DMS 273 treated with DMSO at 0.1 percent for 48 hours (cell line): ENCODE data around the gene GAMT.

Source experiments
- DNase-seq: peaks from one replicate; lab custom pipeline; 2025; lab: John Stamatoyannopoulos, UW

The GAMT gene

GRCh38 chr19:1399745-1400144 is 1.6 kb downstream of the GAMT start:
- no peak for DNase-seq

DNA sequence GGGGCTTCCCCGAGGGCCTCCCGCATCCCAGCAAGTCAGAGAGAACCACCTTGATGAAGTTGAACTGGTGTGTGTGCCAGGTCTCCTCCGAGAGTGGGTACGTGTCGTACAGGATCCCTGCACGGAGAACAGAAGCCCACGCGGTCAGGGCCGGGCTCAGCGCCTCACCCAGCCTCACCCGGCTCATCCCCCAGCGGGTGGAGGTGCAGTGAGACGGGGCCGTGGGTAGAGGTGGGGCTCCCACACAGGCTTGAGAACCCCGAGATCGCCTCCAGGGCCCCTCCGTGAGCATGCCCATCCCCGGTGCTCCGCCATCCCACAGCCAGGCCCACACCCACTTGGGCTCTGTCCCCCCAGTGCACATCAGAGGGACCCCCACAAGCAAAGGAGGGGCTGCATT is 2.3 kb downstream of the GAMT start:
- no peak for DNase-seq

DNA sequence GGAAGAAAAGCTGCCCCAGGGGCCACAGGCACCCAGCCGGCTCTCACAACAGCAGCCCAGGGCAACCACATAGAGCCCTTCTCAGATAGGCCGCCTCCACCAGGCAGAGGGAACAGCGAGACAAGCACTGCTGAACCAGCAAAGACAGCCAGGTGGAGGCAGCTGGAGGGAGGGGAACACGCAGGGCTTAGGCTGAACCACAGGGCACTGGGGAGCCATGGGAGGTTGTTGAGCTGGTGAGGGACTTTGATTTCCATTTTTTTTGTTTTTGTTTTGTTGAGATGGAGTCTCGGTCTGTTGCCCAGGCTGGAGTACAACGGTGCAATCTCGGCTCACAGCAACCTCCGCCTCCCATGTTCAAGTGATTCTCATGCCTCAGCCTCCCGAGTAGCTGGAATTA is 3.5 kb downstream of the GAMT start:
- no peak for DNase-seq

DNA sequence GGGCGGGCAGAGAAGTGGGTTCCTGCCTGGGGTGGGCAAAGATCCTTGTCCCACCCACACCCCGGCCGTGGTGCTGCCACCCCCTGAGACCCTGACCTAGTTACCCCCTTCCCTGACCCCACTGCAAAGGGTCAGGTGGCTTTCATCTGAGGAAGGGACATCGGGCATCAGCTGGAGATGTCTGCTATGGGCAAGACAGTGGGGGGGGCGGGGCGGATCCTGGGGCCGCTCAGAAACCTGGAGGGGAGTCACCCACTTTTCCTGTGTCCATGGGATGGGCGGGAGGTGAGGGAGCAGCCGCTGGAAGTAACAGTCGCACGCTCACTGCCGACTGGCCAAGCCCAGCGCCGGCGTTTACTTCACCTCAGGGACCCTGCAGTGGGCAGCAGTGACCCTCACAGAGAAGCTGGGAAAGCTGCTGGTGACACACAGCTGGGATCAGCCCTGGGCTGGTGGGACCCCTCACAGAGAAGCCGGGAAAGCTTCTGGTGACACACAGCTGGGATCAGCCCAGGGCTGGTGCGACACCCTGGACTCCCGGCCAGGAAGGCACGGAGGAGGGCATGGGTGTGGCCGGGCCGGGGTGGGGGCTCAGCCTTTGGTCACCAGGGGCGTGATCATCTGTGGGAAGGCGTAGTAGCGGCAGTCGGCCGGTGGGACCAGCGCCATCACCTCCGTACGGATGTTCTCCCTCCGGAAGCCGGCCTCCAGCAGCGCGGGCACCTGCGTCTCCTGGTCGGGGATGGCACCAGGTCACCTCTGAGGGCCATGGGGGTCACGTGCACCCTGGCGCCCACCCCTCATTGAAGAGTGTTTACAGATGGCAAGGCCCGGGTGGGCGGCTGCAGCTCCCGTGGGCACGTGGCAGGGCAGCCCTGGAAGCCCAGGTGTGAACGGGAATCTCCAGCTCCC is 4.3 kb downstream of the GAMT start:
- DNase-seq, result no peak

- DNase-seq, result no peak
Measured at GRCh38 chr19:1396019-1396767, 5.1 kb downstream of the GAMT start.

- no peak for DNase-seq
Measured at GRCh38 chr19:1395194-1396018, 5.9 kb downstream of the GAMT start.

- DNase-seq, result no peak
Measured at GRCh38 chr19:1394252-1395193, 6.8 kb downstream of the GAMT start.

- DNase-seq, result no peak
Measured at GRCh38 chr19:1393841-1394240, 7.5 kb downstream of the GAMT start.

- DNase-seq, result no peak
Measured at GRCh38 chr19:1392939-1393530, 8.3 kb downstream of the GAMT start.

- DNase-seq, result no peak
Measured at GRCh38 chr19:1392407-1392806, 8.9 kb downstream of the GAMT start.

GRCh38 chr19:1390890-1391423 is 10.4 kb downstream of the GAMT start:
- no peak for DNase-seq

DNA sequence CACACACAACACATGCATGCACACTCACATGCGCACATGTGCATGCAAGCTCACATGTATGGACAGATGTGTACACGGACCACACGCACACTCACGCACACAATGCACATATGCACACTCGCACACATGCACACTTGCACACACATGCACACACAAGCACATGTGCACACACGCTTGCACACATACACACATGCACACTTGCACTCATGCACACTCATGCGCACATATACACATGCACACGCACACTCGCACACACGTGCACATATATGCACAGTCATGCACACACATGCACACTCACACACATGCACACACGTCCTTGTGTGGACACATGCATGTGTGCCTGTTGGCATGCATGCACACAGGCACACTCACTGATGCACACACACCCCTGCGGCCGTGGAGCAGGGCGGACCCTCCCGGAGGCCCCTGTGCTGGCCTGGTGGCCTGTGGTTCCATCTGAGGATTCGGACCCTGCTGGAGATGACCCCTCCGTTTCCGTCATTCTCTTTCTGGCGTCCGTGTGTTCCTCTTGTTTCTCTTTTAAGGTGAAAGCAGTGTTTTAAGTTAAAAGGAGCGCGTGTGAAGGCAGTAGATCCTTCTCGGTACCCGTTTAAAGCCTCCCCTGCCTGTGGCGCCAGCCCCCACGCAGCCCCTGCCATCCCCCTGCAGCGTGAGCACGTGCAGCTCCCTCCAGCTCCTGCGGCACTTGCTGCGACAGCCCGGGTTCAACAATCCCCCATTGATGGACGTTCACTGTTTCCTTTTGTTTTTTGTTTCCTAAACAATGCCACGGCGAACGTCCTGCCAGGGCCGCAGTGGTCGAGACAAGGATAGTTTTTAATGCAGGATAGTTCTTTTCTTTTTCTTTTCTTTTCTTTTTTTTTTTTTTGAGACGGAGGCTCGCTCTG is 12.1 kb downstream of the GAMT start:
- DNase-seq, result no peak

- DNase-seq, result no peak
Measured at GRCh38 chr19:1388637-1389026, 12.7 kb downstream of the GAMT start.

- DNase-seq, result no peak
Measured at GRCh38 chr19:1387684-1388636, 13.4 kb downstream of the GAMT start.

DNA sequence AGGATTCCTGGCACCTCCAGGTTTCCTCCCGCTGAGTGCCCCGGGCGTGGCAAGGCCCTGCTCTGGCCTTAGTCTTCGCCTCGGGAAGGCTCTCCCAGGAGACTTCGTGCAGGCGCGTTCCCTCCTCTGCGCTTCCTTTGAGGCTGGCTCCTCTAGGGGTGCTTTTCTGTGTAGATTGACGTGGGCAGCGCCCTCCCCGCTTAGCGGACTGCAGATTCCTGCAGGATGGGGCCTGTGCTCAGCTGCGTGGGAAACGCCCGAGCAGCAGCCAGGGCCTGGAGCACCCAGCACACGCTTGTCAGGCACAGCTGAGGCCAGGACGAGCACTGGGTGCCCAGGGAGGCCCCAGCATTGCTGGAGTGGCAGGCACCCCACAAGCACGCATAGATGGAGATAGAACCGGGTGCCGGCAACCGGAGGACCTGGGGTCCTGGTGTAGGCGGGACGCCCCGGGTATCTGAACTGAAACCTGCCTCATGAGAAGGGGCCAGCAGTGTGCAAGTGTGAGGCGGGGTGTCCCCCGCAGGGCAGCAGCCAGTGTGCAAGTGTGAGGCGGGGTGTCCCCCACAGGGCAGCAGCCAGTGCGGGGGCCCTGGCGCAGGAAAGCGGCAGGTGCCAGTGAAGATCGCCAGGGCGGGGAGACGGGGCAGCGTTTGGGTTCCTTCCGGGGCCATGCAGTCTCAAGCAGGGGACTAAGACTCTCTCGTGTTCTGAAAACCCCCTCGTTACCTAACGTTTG is 14.2 kb downstream of the GAMT start:
- no peak for DNase-seq

- no peak for DNase-seq
Measured at GRCh38 chr19:1385816-1386215, 15.5 kb downstream of the GAMT start.

DNA sequence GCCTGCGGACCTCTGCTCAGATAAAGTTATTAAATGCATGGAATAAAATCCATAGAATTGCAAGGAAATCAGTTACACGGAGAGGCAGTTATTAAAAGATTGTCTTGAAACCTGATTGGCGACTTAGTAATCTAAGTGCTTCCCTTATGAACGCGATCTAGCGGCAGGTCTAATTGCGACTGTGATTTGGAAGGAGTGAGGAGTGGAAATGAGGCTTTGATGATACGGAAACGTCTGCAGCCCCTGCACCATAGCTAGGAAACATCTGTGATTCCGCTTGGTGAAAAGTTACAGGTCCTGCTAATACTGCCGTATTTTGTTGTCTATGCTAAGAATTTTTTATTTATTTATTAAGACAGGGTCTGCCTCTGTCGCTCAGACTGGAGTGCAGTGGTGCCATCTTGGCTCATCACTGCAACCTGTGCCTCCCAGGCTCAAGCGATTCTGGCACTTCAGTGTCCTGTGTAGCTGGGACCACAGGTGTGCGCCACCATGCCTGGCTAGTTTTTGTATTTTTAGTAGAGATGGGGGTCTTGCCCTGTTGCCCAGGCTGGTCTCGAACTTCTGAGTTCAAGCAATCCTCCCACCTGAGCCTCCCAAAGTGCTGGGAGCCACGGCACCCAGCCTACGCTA is 16.7 kb downstream of the GAMT start:
- DNase-seq, result no peak
